HG03520 (cell line): Measurements from ENCODE around the gene HARS2.
"Not testable (repeated sequence)": the region's sequence is repeated elsewhere in the genome, so short reads cannot be mapped to it uniquely, and the experiment has no call there.

Experiments used
- ATAC-seq: cut with Tn5 transposase; IDR thresholded peaks from one replicate; pipeline ENCODE4 v1.9.1; 2021; ENCODE audit warnings: mild to moderate bottlenecking, moderate library complexity; ENCODE audit not compliant: unreplicated experiment

HARS2 gene, protein sequence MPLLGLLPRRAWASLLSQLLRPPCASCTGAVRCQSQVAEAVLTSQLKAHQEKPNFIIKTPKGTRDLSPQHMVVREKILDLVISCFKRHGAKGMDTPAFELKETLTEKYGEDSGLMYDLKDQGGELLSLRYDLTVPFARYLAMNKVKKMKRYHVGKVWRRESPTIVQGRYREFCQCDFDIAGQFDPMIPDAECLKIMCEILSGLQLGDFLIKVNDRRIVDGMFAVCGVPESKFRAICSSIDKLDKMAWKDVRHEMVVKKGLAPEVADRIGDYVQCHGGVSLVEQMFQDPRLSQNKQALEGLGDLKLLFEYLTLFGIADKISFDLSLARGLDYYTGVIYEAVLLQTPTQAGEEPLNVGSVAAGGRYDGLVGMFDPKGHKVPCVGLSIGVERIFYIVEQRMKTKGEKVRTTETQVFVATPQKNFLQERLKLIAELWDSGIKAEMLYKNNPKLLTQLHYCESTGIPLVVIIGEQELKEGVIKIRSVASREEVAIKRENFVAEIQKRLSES

DNA sequence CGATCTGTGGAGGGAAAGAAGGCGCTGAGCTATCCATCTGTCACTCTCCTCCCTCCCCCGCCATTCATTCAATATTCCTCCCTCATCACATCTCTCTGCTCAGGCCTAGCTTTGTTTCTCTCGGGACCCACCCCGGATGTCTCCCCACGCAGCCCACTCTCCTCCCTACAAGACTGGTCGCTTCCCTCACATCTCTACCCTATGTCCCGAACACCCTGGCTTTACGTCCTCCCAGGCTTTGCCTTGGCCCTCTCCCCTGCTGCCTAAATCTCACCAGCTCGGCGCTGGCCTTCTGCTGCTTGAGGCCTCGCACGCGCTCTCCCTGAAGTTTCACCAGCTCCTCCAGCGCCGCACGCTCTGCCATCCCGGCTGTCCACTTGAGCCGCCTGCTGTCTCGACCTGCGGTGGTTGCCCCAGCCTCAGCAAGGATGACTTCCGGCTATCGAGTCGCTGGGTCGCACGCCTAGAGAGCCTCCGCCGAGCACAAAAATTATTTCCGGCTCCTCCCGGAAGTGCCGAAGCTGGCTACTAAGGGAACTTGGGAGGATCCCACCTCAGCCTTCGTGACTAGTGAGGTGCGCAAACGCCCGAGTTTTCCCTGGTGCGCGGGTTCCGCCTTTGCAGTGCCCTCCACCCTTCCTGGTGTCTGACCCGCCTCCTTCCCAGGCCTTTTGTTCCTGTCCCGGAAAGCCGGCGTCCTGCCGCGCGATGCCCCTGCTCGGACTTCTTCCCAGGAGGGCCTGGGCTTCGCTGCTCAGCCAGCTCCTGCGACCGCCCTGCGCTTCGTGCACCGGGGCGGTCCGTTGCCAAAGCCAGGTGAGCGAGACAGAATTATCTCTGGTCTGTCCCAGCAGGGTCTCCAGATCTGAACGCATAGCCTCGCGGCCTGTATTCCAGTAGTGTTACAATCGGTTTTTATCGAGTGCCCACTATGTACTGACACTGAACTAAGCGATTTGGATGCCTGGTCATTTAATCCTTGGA lies at the start of gene HARS2, which contains the start of gene HARS1:
Gene HARS2 (plus strand): TSS at position 515 of the 984 bp plus-strand sequence. CDS start 194 bp downstream, at position 709.
Gene HARS1 (minus strand): TSS at position 430 of the 984 bp plus-strand sequence. CDS start 66 bp downstream, at position 364.
- peak; percentile 95 for ATAC-seq

DNA sequence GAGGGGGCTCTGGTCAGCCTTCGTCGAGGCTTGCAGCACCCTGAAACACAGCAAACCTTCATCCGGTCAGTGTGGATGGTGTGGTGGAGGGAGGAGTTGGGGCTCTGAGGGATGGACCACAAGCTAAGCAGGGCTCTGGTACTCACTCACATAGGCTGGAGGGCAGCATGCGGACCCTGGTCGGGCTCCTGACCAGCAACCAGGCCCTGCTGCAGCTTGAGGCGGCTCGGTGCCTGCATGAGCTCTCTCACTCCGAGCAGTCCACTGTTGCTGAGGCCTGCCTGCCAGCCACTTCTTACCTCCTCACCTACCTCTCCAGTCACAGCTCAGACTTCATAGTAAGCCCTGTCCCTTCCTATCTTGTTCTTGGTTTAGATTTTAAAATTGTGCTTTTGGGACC lies 49.5 kb upstream of the HARS2 start:
- no peak for ATAC-seq

DNA sequence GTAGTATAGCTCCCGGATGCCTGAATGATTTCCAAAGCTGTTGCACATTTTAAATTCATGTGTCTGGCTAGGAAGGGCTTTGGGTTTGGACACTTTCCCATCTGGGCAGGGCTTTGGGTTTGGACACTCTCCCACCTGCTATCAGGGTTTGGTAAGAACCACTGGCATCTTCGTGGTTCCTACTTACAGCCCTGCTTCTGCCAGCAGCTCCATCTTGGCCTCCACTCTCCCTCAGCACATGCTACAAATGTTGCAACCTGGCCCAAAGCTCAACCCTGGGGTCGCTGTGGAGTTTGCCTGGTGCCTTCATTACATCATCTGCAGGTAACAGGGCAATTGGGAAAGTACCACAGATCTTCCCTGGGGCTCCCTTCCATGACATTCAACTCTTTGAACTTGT lies 48.5 kb upstream of the HARS2 start:
- ATAC-seq: no peak

DNA sequence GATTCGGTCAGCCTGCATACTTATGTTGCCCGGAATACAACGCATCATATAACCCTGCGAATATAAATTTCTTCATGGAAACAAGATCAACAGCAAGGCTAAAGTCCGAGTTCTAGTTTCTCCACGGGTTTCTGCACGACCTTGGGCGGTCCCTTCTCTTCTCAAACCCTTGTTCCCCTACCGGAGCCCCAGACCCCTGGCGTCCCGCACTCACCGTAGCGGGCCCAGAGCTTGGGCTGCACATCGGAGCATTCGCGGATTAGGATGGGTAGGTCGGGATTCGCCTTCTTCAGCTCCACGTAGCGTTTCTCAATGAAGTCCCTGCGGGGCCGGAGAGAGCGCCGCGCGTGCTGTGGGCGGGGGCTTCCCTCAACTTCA lies 44.2 kb upstream of the HARS2 start:
- peak; percentile 25 for ATAC-seq

DNA sequence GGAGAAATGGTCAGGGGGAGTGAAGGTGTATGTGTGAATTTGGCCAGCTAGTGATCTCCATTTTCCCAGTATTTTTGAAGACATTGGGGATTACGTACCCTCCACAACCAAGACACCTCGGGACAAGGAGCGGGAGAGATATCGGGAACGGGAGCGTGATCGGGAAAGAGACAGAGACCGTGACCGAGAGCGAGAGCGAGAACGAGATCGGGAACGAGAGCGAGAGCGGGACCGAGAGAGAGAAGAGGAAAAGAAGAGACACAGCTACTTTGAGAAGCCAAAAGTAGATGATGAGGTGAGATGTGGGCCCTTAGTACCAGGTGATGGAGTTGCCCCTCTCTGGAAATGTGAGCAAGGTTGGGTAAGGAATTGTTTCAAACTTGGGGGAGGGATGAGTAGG lies 32.4 kb upstream of the HARS2 start:
- no peak for ATAC-seq

DNA sequence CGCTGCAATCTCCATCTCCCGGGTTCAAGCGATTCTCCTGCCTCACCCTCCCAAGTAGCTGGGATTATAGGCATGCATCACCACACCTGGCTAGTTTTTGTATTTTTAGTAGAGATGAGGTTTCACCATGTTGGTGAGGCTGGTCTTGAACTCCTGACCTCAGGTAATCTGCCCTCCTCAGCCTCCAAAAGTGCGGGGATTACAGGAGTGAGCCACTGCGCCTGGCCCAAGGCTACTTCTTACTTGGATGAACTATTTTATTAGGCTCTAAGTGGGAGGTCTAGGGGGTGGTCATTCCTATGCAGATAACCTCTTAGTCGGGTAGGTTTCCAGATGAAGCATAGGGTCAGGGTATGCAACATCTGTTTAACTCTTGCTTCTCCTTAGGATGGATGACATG lies 30.9 kb upstream of the HARS2 start:
- ATAC-seq: not testable (repeated sequence)

DNA sequence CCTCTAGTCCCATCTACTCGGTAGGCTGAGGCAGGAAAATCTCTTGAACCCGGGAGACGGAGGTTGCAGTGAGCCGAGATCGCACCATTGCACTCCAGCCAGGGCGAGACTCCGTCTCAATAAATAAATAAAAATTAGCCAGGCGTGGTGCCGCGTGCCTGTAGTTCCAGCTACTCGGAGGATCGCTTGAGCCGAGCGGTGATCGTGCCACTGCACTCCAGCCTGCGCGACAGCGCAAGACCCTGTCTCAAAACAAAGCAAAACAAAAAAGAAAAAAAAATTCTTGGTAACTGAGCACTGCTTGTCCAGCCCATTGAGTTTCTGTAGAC lies 27.3 kb upstream of the HARS2 start:
- no peak for ATAC-seq

DNA sequence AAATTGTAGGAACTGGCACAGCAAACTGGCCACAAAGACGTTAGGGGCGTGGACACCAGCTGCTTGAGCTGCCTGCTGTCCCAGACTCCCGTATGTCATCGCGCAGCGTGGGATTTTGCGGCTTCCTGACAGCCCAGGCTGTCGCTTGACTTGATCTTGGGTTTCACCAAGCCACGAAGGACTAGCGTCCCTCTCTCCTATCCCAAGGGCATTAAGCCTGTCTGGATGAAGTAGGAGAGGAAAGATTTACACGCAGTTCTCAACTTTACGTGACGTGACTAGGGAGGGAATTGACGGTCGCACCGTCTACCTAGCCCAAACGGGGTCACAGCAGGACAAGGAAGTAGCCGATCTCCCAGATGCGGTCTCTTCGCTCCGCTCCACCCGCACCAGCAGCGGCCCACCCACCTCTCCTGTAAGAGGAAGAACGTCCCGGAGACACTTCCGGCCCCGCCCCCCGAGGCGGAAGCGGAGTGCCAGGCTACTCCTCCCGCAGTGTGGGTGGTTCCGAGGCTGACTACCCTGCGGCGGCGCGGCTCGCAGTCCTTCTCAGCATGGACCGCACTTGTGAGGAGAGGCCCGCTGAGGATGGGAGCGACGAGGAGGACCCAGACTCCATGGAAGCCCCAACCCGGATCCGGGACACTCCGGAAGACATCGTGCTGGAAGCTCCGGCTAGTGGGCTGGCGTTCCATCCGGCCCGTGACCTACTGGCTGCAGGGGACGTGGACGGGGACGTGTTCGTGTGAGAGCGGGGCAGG lies 26.7 kb upstream of the HARS2 start, which contains the start of gene WDR55:
Gene WDR55 (plus strand): TSS at position 546 of the 761 bp plus-strand sequence. CDS start 9 bp downstream, at position 555.
- peak; percentile 96 for ATAC-seq

DNA sequence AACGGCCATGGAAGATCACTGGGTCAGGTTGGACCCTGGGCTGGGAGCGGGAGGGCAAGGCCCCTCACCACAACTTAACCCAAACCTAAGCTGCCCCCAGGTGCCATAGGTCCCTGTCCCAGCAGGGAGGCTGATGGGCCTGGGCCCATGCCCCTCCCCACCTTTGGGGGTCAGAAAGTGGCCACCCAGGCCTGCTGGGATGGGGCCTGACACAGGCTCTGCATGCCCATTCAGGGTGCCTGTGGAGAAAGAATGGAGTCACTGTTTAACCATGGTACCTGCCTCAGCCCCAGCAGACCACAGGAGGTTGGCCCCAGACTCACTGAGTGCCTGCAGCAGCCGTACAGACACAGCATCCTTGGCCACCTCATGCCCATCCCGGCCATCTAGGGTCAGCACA lies 20.2 kb upstream of the HARS2 start:
- not testable (repeated sequence) for ATAC-seq

DNA sequence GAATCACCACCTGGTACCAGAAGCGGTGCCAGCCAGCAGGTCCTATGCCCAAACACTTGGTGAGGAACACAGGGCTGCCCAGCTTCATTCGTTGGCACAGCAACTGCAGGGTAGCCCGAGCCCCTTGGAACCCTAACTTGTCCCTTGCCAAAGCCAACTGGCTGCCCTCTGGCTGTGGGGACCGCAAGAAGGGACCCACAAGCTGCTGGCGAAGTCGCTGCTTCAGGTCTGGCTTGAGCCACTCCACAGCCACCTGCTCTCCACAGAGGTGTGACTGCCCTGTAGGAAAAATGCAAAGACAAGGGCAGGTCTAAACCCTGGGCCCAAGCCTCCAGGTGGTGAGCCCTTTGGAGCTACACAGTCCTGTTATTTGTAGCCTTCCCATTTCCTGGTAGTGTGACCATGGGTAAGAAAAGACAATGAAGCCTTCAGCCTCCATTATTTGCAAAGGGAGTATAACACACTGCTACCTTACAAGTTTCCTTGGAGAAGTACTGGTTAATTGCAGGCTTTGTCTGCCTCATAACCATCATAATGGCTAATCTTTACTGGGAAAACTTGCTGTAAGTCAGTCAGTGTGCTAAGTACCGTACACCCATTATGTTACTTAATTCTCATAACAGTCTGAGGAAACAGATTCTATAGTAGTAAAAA lies 19.7 kb upstream of the HARS2 start:
- ATAC-seq: no peak

DNA sequence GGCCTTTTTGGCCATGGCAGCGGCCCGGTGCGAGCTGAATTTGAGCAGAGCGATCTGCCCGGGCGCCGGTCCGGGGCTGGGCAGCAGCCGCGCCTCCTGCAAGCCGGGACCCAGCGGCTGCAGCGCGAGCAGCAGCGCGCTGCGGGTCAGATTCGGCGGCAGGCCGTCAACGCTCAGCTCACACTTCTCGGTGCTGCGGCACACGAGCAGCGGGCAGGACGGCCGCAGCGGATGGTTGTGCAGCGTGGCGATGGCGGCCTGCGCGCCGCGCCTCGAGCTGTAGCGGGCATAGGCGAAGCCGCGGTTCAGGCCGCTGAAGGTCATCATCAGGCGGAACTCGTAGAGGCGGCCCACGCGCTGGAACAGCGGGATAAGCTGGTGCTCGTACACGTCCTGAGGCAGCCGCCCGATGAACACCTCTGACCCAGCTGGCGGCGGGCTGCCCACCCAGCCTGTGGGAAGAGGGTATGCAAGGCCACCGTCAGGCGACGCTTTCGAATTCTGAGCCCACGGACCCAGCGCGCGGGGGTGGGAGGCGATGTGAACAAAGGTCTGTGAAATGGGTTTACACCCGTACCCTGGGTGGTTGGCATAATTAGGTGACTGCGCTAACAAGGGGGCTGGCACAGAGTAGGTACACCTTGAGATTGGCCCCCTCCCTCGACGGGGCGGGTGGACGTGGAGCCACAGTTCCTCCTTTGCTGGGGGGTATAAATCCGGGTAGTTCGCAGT lies 18.6 kb upstream of the HARS2 start:
- ATAC-seq: no peak

DNA sequence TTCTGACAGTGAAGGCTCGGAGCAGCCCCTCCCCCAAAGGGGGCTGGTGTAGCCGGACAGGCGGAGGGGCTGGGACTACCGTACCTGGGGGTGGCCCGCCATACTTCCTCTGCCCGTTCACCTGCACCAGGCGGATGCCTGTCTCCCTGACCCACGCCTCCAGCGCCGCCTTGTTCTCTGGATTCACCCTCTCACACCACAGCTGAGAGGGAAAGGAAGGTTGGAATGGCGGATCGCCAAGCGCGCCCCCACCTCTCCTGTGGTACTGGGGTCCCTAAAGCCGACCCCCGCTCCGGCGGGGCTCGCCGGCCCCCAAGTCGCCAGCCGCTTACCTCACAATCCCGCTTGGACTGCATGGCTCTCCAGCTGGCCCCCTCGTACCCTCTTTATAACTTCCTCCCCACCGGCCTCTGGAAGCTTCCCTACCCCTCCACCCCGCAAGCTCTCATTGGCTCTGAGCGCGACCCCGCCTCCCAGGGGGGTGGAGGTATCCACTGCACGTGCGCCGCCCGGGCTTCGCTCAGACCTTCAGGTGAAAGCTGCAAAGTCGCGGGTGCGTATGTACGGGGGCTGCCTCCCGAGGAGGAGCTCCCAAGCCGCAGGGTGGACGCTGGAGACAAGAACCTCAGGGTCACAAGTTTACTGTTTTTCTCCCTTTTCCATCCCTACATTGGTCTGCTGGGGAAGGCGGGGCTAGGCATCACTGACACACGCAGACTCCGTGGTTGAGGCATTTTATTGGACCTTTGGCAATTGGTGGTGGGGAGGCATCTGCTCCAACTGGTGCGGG lies 17.9 kb upstream of the HARS2 start, which contains the start of gene DND1:
Gene DND1 (minus strand): TSS at position 390 of the 790 bp plus-strand sequence. CDS start 34 bp downstream, at position 356.
- ATAC-seq: no peak

DNA sequence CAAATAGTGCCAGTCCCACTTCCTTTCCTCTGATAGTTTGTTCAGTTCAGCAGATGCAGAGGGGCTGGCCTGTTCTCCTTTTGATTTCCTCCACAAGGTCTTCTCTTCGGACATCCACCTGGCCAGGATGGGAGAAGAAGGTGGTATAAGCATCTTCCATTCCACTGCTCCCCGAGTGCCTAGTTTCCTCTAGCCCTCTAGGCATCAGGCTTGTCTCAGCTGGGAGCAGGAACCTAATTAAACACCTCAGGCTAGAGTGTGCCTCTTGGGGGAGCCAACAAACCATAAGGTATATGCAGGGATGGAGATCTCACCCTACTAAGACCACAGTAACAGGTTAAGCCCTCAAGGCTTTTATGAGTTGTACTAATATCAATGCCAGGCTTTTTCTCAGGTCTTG lies 17.0 kb upstream of the HARS2 start:
- ATAC-seq: no peak

DNA sequence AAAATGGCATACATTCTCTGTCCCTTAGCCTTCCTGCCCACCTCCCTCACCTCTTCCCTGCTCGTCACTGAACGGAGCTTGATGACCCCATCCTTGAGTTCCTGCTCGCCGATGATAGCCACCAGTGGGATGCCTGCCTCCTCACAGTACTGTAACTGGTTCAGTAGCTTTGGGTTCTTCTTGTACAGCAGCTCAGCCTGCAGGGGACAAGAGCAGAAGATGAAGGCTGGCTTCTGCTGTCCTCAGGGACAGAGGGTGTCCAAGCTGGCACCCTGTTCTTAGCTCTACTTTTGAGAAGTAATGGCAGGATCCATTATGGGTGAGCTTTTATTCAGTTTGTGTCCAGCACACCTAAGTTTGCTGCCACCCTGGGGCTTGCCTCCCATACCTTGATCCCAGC lies 16.6 kb upstream of the HARS2 start:
- no peak for ATAC-seq

DNA sequence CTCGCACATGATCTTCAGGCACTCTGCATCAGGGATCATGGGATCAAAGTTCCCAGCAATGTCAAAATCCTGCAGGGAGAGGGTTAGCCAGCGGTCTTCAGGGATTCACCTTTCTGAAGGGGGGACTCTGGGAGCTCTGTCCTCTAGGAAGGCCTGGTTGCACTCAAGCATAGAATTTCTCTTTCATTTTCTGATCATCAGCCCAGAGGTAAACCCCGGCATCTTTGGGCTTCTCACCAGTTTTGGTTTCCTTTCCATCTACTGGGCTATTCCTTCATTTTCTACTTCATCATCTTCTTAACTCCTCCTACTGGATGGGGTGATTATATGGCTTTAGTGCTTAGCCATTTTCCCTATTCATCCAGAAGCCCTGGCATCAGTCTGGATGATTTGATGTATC lies 13.3 kb upstream of the HARS2 start:
- ATAC-seq: no peak

DNA sequence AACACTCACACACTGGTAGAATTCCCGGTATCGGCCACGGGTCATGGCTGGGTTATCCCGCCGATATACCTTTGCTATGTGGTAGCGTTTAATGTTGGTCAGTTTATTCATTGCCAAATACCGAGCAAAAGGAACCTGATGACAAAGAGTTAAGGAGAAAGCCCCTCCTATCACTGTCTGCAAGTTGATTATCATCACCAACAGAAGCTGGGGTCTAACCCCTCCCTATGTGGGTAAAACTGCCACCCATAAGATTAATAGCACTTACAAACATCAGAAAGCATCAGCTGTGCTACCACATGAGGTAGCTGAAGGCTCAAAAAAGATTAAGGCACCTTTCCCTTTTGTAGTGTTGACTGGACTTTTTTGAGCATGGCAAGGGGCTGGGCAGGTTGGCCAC lies 12.3 kb upstream of the HARS2 start:
- no peak for ATAC-seq

DNA sequence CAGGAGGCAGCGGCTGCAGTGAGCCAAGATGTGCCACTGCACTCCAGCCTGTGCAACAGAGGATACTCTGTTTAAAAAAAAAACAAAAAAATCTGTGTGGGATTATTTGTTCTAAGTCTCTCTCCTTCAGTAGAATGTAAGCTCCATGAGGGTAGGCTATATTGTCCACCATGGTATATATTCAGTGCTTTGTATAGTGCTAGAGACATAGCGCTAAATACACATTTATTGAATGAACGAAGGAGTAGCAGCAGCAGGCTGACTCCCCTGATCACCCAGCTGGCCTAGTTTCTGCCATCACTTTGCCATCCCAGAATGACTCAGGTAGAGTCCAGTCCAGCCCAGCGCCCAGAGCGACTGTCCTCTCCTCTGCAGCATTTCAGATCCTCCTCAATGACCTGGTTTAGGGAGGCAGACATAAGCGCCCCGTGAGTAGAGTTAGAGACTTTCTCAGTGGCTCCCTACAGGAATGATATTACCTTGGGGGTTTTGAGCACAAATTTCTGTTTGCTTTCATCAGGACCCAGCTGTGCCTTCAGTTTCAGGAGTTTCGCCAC lies 801 bp upstream of the HARS2 start:
- ATAC-seq: no peak

DNA sequence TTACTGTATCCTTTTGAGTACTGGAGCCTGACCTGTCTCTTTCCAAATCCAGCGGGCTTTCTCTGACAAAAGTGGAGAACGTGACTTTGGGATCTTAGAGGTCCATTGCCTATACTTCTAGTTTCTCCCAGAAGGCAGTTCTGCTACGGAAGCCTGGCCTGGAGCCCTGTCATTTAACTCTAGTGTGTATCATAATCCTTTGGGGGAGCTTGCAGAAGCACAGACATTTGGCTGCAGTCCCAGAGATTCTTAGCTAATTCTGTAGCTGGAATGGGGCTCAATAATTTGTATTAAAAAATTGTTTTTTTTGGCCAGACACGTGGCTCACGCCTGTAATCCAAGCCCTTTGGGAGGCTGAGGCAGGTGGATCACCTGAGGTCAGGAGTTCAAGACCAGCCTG lies 3.0 kb downstream of the HARS2 start:
- no peak for ATAC-seq
